ENCODE measurements around the gene CLCF1.

GRCh38 chr11:67387069-67387468 lies 13.7 kb upstream of the CLCF1 start:
- TF ChIP-seq CTCF (IDR thresholded peaks at IDR 0.05), result no peak
- no peak for TF ChIP-seq POLR2A (IDR thresholded peaks at IDR 0.05)

Measured in lower leg skin (tissue), 3 donors.